HG03520 (cell line): Measurements from ENCODE around the gene CASP1.

Experiments used
- ATAC-seq: cut with Tn5 transposase; IDR thresholded peaks from one replicate; pipeline ENCODE4 v1.9.1; 2021; ENCODE audit warnings: mild to moderate bottlenecking, moderate library complexity; ENCODE audit not compliant: unreplicated experiment

The CASP1 gene

DNA sequence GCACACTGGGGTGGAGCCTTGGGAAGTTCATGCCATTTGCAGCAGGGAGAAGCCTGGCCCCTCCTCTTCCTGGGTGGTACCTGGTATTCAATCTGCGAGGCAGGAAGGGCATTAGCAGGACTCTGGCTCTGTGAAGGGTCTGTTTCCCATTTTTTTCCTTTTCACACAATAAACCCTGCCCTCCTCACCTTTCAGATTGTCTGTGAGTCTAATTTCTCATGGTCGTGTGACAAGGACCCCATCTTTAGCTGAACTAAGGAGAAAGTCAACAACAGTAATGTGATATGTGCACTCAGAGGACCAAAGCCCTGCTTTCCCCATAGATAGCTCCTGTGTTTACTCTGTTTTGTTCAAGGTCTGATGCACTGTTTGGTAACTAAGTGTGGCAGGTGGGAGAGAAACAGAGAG, 39.9 kb downstream of the CASP1 start:
- ATAC-seq = no peak

DNA sequence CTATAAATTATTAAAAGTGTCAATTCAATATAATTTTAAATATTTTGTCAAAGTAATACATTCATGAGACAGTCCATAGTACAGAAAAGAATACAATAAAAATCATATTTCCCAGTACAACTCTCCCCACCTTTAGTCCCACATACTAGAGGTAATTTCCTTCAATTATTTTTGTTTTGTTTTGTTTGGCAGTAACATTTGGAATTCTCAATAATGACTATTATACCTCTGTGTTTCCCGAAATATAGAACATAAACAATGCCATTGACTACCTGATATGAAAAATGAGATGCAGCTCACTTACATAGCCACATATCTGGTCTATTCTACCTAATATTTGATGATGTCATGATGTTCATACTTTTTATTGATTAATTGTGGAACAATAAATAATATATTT, 42.2 kb downstream of the CASP1 start:
- ATAC-seq = no peak

DNA sequence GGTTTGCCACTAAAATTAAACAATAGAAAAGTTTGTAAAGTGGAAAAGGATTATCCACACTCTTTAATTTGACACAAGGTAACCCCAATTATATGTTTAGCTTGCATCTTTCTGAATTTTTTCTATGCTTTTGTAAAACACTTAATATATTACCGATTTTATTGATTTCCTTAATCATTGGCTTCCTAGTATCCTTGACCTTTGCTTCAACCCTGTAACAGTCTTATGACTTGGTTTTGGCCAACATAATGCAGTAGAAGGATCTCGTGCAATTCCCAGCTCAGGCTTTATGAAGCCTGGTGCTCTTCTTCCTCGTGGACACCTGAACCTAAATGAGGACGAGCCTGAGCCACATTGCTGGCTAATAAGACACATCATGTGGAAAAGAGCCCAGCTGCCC, 43.0 kb downstream of the CASP1 start:
- ATAC-seq = no peak

DNA sequence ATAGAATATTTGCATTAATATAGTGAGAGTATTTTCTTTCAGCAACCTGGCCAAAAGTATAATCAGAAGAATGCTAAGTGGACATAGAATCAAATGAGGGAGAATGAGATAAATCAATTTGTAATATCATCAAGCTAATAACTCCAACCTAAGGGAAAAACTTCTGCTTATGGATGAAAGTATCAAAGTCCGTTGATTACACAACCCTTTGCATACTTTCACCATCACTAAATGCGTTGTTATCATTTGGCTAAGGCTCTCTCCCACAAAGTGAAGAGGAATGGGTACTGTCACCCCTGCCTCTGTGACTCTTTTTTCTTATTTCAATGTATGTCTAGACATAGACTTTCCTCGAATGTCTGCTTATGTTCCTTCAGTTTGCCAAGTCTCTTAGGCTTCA, 50.1 kb downstream of the CASP1 start:
- no peak for ATAC-seq

DNA sequence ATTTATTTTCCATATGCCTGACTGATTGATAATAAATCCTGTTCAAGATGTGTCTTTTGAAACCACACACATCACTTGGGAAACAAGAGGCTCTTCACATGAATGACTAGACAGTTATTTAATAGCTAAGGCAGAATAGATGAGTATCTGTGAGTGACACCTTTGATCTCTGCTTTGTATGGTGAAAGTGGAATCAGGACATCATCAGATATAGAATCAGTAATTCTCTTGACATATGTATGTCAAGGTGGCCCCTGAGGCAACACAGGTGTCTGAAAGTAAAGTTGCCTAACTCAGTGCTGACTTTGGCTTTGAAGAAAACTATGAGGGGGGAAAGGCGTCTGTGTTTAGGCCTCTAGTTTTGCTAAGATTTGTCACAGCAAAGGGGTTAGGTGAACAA, 55.1 kb downstream of the CASP1 start:
- ATAC-seq = no peak
